ENCODE results near the gene IRF2BPL.

GRCh38 chr14:77071938-77072388 lies 43.5 kb upstream of the IRF2BPL start:
- TF ChIP-seq, protein P1, sequence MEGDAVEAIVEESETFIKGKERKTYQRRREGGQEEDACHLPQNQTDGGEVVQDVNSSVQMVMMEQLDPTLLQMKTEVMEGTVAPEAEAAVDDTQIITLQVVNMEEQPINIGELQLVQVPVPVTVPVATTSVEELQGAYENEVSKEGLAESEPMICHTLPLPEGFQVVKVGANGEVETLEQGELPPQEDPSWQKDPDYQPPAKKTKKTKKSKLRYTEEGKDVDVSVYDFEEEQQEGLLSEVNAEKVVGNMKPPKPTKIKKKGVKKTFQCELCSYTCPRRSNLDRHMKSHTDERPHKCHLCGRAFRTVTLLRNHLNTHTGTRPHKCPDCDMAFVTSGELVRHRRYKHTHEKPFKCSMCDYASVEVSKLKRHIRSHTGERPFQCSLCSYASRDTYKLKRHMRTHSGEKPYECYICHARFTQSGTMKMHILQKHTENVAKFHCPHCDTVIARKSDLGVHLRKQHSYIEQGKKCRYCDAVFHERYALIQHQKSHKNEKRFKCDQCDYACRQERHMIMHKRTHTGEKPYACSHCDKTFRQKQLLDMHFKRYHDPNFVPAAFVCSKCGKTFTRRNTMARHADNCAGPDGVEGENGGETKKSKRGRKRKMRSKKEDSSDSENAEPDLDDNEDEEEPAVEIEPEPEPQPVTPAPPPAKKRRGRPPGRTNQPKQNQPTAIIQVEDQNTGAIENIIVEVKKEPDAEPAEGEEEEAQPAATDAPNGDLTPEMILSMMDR (IDR thresholded peaks at IDR 0.05) = no peak
- TF ChIP-seq POLR2A (IDR thresholded peaks at IDR 0.05; ENCODE audit: low read depth) = no peak
